H9 (cell line): ENCODE data around the gene TUT7. TPM values are rescaled to one million over a fixed set of nuclear protein-coding genes. Genes with fewer than 3 reads are reported as not detected.
"Not testable (repeated sequence)": the region's sequence is repeated elsewhere in the genome, so short reads cannot be mapped to it uniquely, and the experiment has no call there.

Source experiments
- DNase-seq: peaks from one replicate; pipeline ENCODE4 v3.0.0-alpha.2; 2017
- H2AFZ ChIP-seq: one replicate; pipeline ENCODE4 v1.6.1; 2013; ENCODE audit warnings: mild to moderate bottlenecking, low read length, control low read depth, moderate library complexity
- H2AK5ac ChIP-seq: 2 replicates; pipeline ENCODE4 v1.6.1; 2013; ENCODE audit warnings: low read length, control low read depth, mixed read lengths; ENCODE audit not compliant: insufficient read length
- H2BK120ac ChIP-seq: one replicate; pipeline ENCODE4 v1.6.1; 2013; ENCODE audit warnings: low read depth, mild to moderate bottlenecking, low read length, control low read depth, inconsistent platforms; ENCODE audit not compliant: poor library complexity, severe bottlenecking
- H2BK12ac ChIP-seq: 2 replicates; pipeline ENCODE4 v1.6.1; 2013; ENCODE audit warnings: low read length, control low read depth, mixed read lengths, low read depth; ENCODE audit not compliant: insufficient read length
- H2BK15ac ChIP-seq: 2 replicates; pipeline ENCODE4 v1.6.1; 2013; ENCODE audit warnings: low read depth, low read length, control low read depth
- H2BK20ac ChIP-seq: one replicate; pipeline ENCODE4 v1.6.1; 2013; ENCODE audit warnings: low read depth, mild to moderate bottlenecking, low read length, control low read depth, inconsistent platforms; ENCODE audit not compliant: poor library complexity, severe bottlenecking
- H2BK5ac ChIP-seq: 2 replicates; pipeline ENCODE4 v1.6.1; 2013; ENCODE audit warnings: low read length, control low read depth, mixed read lengths; ENCODE audit not compliant: insufficient read length
- H3K14ac ChIP-seq: 2 replicates; pipeline ENCODE4 v1.6.1; 2013; ENCODE audit warnings: low read length, control low read depth; ENCODE audit not compliant: insufficient read depth
- H3K18ac ChIP-seq: 2 replicates; pipeline ENCODE4 v1.6.1; 2013; ENCODE audit warnings: low read depth, mild to moderate bottlenecking, mixed read lengths, low read length, control low read depth; ENCODE audit not compliant: insufficient read length
- H3K23ac ChIP-seq: 2 replicates; pipeline ENCODE4 v1.6.1; 2013; ENCODE audit warnings: low read length, control low read depth, mixed read lengths, low read depth; ENCODE audit not compliant: insufficient read length
- H3K23me2 ChIP-seq: 2 replicates; pipeline ENCODE4 v1.6.1; 2013; ENCODE audit warnings: low read depth, mild to moderate bottlenecking, mixed read lengths, low read length, control low read depth; ENCODE audit not compliant: insufficient read length, poor library complexity, severe bottlenecking
- H3K27ac ChIP-seq: 2 replicates; pipeline ENCODE4 v1.5.1; 2013; ENCODE audit warnings: low read length, control low read depth, mixed read lengths, low read depth; ENCODE audit not compliant: insufficient read length
- H3K27me3 ChIP-seq: 2 replicates; pipeline ENCODE4 v1.6.1; 2013; ENCODE audit warnings: low read length, control low read depth, inconsistent platforms; ENCODE audit not compliant: insufficient read depth
- H3K4ac ChIP-seq: 2 replicates; pipeline ENCODE4 v1.6.1; 2013; ENCODE audit warnings: low read depth, mild to moderate bottlenecking, control low read depth, inconsistent platforms, low read length, moderate library complexity
- H3K4me1 ChIP-seq: 2 replicates; pipeline ENCODE4 v1.6.1; 2013; ENCODE audit warnings: low read length, control low read depth, inconsistent platforms; ENCODE audit not compliant: insufficient read depth
- H3K4me2 ChIP-seq: 2 replicates; pipeline ENCODE4 v1.6.1; 2013; ENCODE audit warnings: low read length, control low read depth, mixed read lengths; ENCODE audit not compliant: insufficient read length, insufficient read depth
- H3K56ac ChIP-seq: 2 replicates; pipeline ENCODE4 v1.6.1; 2013; ENCODE audit warnings: low read depth, mild to moderate bottlenecking, mixed read lengths, low read length, control low read depth; ENCODE audit not compliant: insufficient read length
- H3K79me1 ChIP-seq: 2 replicates; pipeline ENCODE4 v1.6.1; 2013; ENCODE audit warnings: low read depth, mild to moderate bottlenecking, moderate library complexity, low read length, control low read depth, inconsistent platforms; ENCODE audit not compliant: insufficient read depth, poor library complexity, severe bottlenecking
- H3K79me2 ChIP-seq: 2 replicates; pipeline ENCODE4 v1.6.1; 2013; ENCODE audit warnings: low read length, control low read depth, inconsistent platforms; ENCODE audit not compliant: insufficient read depth
- H3K9ac ChIP-seq: 2 replicates; pipeline ENCODE4 v1.6.1; 2013; ENCODE audit warnings: low read length, control low read depth, mixed read lengths; ENCODE audit not compliant: insufficient read length; ENCODE audit errors: extremely low read depth
- H3K9me3 ChIP-seq: one replicate; pipeline ENCODE4 v1.6.1; 2013; ENCODE audit warnings: low read depth, low read length, inconsistent platforms; ENCODE audit not compliant: control insufficient read depth
- H3T11ph ChIP-seq: one replicate; pipeline ENCODE4 v1.6.1; 2013; ENCODE audit warnings: mild to moderate bottlenecking, low read length, control low read depth, inconsistent platforms
- H4K20me1 ChIP-seq: one replicate; pipeline ENCODE4 v1.6.1; 2013; ENCODE audit not compliant: control insufficient read depth, insufficient read length, insufficient read depth
- H4K5ac ChIP-seq: 2 replicates; pipeline ENCODE4 v1.6.1; 2013; ENCODE audit warnings: low read depth, mild to moderate bottlenecking, mixed read lengths, low read length, control low read depth; ENCODE audit not compliant: insufficient read length
- H4K8ac ChIP-seq: replicated peaks from 2 replicates; pipeline ENCODE4 v1.6.1; 2013; ENCODE audit warnings: low read length, control low read depth, mixed read lengths, low read depth; ENCODE audit not compliant: insufficient read length
- H4K91ac ChIP-seq: 2 replicates; pipeline ENCODE4 v1.6.1; 2013; ENCODE audit warnings: low read depth, mild to moderate bottlenecking, moderate library complexity, mixed read lengths, low read length, control low read depth; ENCODE audit not compliant: insufficient read length
- H3K27ac Mint-ChIP-seq, 3 experiments: 2 replicates in 2 of 3; 3 replicates in 1 of 3; pipeline ENCODE4 v1.8.0; 2020 to 2021; ENCODE audit warnings: mixed read lengths in 3 of 3, mild to moderate bottlenecking in 1 of 3, moderate library complexity in 1 of 3
- H3K27me3 Mint-ChIP-seq: 2 replicates; pipeline ENCODE4 v1.8.0; 2021; ENCODE audit warnings: low read depth, mild to moderate bottlenecking, moderate library complexity, mixed read lengths
- H3K36me3 Mint-ChIP-seq, 3 experiments: 2 replicates in 2 of 3; 3 replicates in 1 of 3; pipeline ENCODE4 v1.8.0; 2020 to 2021; ENCODE audit warnings: low read depth in 3 of 3, mixed read lengths in 3 of 3; ENCODE audit not compliant: insufficient read depth in 1 of 3
- H3K4me1 Mint-ChIP-seq, 2 experiments: 2 replicates each; pipeline ENCODE4 v1.8.0; 2020; ENCODE audit warnings: mixed read lengths in 2 of 2
- H3K4me3 Mint-ChIP-seq, 2 experiments: 2 replicates in 1 of 2; 3 replicates in 1 of 2; pipeline ENCODE4 v1.8.0; 2020 to 2021; ENCODE audit warnings: mild to moderate bottlenecking in 2 of 2, mixed read lengths in 2 of 2, moderate library complexity in 1 of 2
- H3K9me3 Mint-ChIP-seq, 2 experiments: 2 replicates in 1 of 2; 3 replicates in 1 of 2; pipeline ENCODE4 v1.8.0; 2020; ENCODE audit warnings: mild to moderate bottlenecking in 2 of 2, mixed read lengths in 2 of 2, moderate library complexity in 1 of 2
- CTCF ChIP-seq: fragments of 200-600 bp; sonication (generic); conservative IDR thresholded peaks from 3 replicates; pipeline ENCODE4 v1.8.0; 2021; ENCODE audit warnings: antibody characterized with exemption, mild to moderate bottlenecking
- WGBS: extraction: QIAGEN DNeasy Blood & Tissue Kit; methylation state at CpG from one replicate; pipeline ENCODE4 v1.1.7; 2013; ENCODE audit warnings: missing lambda C conversion rate, low lambda C conversion rate, mixed read lengths; ENCODE audit not compliant: insufficient read length; ENCODE audit errors: extremely low coverage; 5-methylcytosine and 5-hydroxymethylcytosine counted together
- total RNA-seq: library from RNA; stranded (reverse); gene quantifications from 2 replicates; pipeline ENCODE4 v1.2.1, GENCODE V29; 2021

TUT7 gene
- total RNA-seq, 1 experiment from 2014 or later: 23.1 TPM

GRCh38 chr9:86396412-86396811 lies 42.2 kb upstream of the TUT7 start:
- H3K27me3 ChIP-seq: no peaks in the 10 kb centered on the region
- no peak for TF ChIP-seq CTCF
- H2AFZ ChIP-seq: no peak overlapping the region
- no peak overlapping the region for H2BK20ac ChIP-seq
- no peak overlapping the region for H3K4ac ChIP-seq
- Mint-ChIP-seq H3K4me3 (no peak overlapping the region), H3K4me1 (no peaks in the 10 kb centered on the region), H3K36me3 (no peaks in the 10 kb centered on the region; a peak in 1 of 7 replicates), H3K9me3 (peaks cover 0 to 6% of the 10 kb centered on the region in 2 experiments; a peak in 2 of 5 replicates), H3K27me3 (peaks cover 46% of the 10 kb centered on the region), H3K27ac (no peak overlapping the region)
- H4K20me1 ChIP-seq: no peaks in the 10 kb centered on the region
- no peak overlapping the region for H2BK12ac ChIP-seq
- H3K4me2 ChIP-seq: no peak overlapping the region
- no peak overlapping the region for H2BK5ac ChIP-seq
- H3K4me1 ChIP-seq: no peaks in the 10 kb centered on the region
- DNase-seq: no peak
- H4K5ac ChIP-seq: no peak overlapping the region
- no peaks in the 10 kb centered on the region for H3K79me1 ChIP-seq
- H4K8ac ChIP-seq: no peak overlapping the region
- H2BK15ac ChIP-seq: no peak overlapping the region
- no peak overlapping the region for H4K91ac ChIP-seq
- no peak overlapping the region for H3T11ph ChIP-seq
- no peak overlapping the region for H3K23ac ChIP-seq
- H3K14ac ChIP-seq: no peak overlapping the region
- no peak overlapping the region for H3K56ac ChIP-seq
- no CpG with 5 or more reads among the region's 2 CpGs for WGBS
- H3K79me2 ChIP-seq: no peaks in the 10 kb centered on the region
- no peak overlapping the region for H3K18ac ChIP-seq
- no peak overlapping the region for H3K27ac ChIP-seq
- H2BK120ac ChIP-seq: no peak overlapping the region
- no peak overlapping the region for H3K9ac ChIP-seq
- no peak overlapping the region for H2AK5ac ChIP-seq
- H3K9me3 ChIP-seq: no peaks in the 10 kb centered on the region
- no peaks in the 10 kb centered on the region for H3K23me2 ChIP-seq

GRCh38 chr9:86390184-86390583 lies 36.0 kb upstream of the TUT7 start:
- H3K18ac ChIP-seq, H3K4me3 Mint-ChIP-seq, H2BK20ac ChIP-seq, H3K23ac ChIP-seq, H3K36me3 Mint-ChIP-seq, H4K5ac ChIP-seq, H2BK15ac ChIP-seq, H2AFZ ChIP-seq, H3K27ac ChIP-seq, H3K9ac ChIP-seq, H3K27ac Mint-ChIP-seq, H2BK120ac ChIP-seq, H3K27me3 ChIP-seq, H3K23me2 ChIP-seq, H3K79me1 ChIP-seq, H3K79me2 ChIP-seq, H2BK5ac ChIP-seq, H3K4me1 Mint-ChIP-seq, H3K4me2 ChIP-seq, H3K14ac ChIP-seq, H4K8ac ChIP-seq, H3K4me1 ChIP-seq, H3K56ac ChIP-seq, H4K20me1 ChIP-seq, H3T11ph ChIP-seq, H4K91ac ChIP-seq, DNase-seq, H2AK5ac ChIP-seq, H3K9me3 ChIP-seq, H3K4ac ChIP-seq, H2BK12ac ChIP-seq: not testable (repeated sequence)
- WGBS: no CpG with 5 or more reads among the region's 4 CpGs
- H3K27me3 Mint-ChIP-seq: peaks cover 45% of the 10 kb centered on the region
- H3K9me3 Mint-ChIP-seq: peaks cover 11% of the 10 kb centered on the region in 2 experiments; a peak in 3 of 5 replicates
